ENCODE measurements around the gene RPTOR.

Gene RPTOR

GRCh38 chr17:80943346-80944145, 398.9 kb downstream of the RPTOR start:
- Histone ChIP-seq H3K27ac (peak overlapping the region; percentile 67 to 89), H3K4me3 (no peak overlapping the region)
- no peak for TF ChIP-seq CTCF (IDR thresholded peaks at IDR 0.05)
- no peak for DNase-seq (ENCODE audit: low spot score)

- no peak overlapping the region for H3K27ac ChIP-seq
- DNase-seq (ENCODE audit: low spot score), result no peak
- TF ChIP-seq CTCF (IDR thresholded peaks at IDR 0.05), result no peak
- H3K4me3 ChIP-seq, result no peak overlapping the region
These were observed 399.7 kb downstream of the RPTOR start for GRCh38 chr17:80944326-80944725.

- TF ChIP-seq CTCF (IDR thresholded peaks at IDR 0.05), result no peak
- Histone ChIP-seq H3K4me3 (no peak overlapping the region), H3K27ac (no peak overlapping the region)
- no peak for DNase-seq (ENCODE audit: low spot score)
These were observed 401.1 kb downstream of the RPTOR start for GRCh38 chr17:80945736-80946135.

GRCh38 chr17:80946449-80946848, 401.8 kb downstream of the RPTOR start:
- DNase-seq (ENCODE audit: low spot score), result no peak
- no peak for TF ChIP-seq CTCF (IDR thresholded peaks at IDR 0.05)
- no peak overlapping the region for H3K27ac ChIP-seq
- H3K4me3 ChIP-seq, result no peak overlapping the region

GRCh38 chr17:80947200-80947940, 402.7 kb downstream of the RPTOR start:
- H3K4me3 ChIP-seq, result no peak overlapping the region
- no peak overlapping the region for H3K27ac ChIP-seq
- DNase-seq (ENCODE audit: low spot score), result no peak
- no peak for TF ChIP-seq CTCF (IDR thresholded peaks at IDR 0.05)

GRCh38 chr17:80948019-80948975, 403.7 kb downstream of the RPTOR start:
- DNase-seq (ENCODE audit: low spot score), result no peak
- no peak for TF ChIP-seq CTCF (IDR thresholded peaks at IDR 0.05)
- Histone ChIP-seq H3K4me3 (peak overlapping the region; percentile 7), H3K27ac (peak overlapping the region; percentile 61 to 79)

All from coronary artery (tissue), 2 donors.